Upper lobe of left lung (tissue), 6 donors: ENCODE data around the gene CCNT1. TPM values are rescaled to one million over a fixed set of nuclear protein-coding genes. Genes with fewer than 3 reads are reported as not detected.
A peak's percentile ranks its signal among the peaks of the same experiment; 100 is the strongest.

Experiments
- ATAC-seq, 2 donors: fragments of 200-7000 bp; cut with Tn5 transposase; one replicate each; pipeline ENCODE4 v1.9.1; 2022; ENCODE audit warnings: mild to moderate bottlenecking in 2 of 2, moderate library complexity in 2 of 2; ENCODE audit not compliant: low FRiP score in 2 of 2
- DNase-seq, 2 donors: peaks; one replicate each; pipeline ENCODE4 v3.0.0-alpha.2; 2019 to 2020
- H3K27ac ChIP-seq, 4 donors: fragments of 200-600 bp; sonication (generic); one replicate each; pipeline ENCODE4 v1.5.1; 2016 to 2019
- H3K27me3 ChIP-seq, 4 donors: fragments of 200-600 bp; sonication (generic); one replicate each; pipeline ENCODE4 v1.5.1; 2017 to 2019
- H3K36me3 ChIP-seq, 4 donors: fragments of 200-600 bp; sonication (generic); one replicate each; pipeline ENCODE4 v1.5.1; 2016 to 2019
- H3K4me1 ChIP-seq, 4 donors: fragments of 200-600 bp; sonication (generic); one replicate each; pipeline ENCODE4 v1.5.1; 2018 to 2019
- H3K4me3 ChIP-seq, 4 donors: fragments of 200-600 bp; sonication (generic); one replicate each; pipeline ENCODE4 v1.5.1; 2017 to 2019; ENCODE audit warnings: mild to moderate bottlenecking in 2 of 4, moderate library complexity in 1 of 4
- H3K9me3 ChIP-seq, 4 donors: fragments of 200-600 bp; sonication (generic); one replicate each; pipeline ENCODE4 v1.5.1; 2018 to 2019
- CTCF ChIP-seq, 6 experiments: fragments of 450-650 bp in 4 of 6; fragments of 200-600 bp in 2 of 6; sonication (generic) in 2 of 6; IDR thresholded peaks; one replicate each; pipeline ENCODE4 v1.5.1; 2016 to 2019; ENCODE audit warnings: antibody characterized with exemption in 6 of 6
- EP300 ChIP-seq, 4 donors: sonication (generic); formaldehyde crosslinking; IDR thresholded peaks; one replicate each; pipeline ENCODE4 v1.5.1; 2017; ENCODE audit warnings: antibody characterized with exemption in 4 of 4, control low read depth in 2 of 4
- POLR2A ChIP-seq, 4 donors: fragments of 450-650 bp; IDR thresholded peaks; one replicate each; pipeline ENCODE4 v1.5.1; 2016 to 2017; ENCODE audit warnings: antibody characterized with exemption in 4 of 4, mild to moderate bottlenecking in 2 of 4
- POLR2AphosphoS5 ChIP-seq, 2 donors: sonication (generic); formaldehyde crosslinking; IDR thresholded peaks; one replicate each; pipeline ENCODE4 v1.5.1; 2017; ENCODE audit warnings: antibody characterized with exemption in 2 of 2
- WGBS, 2 donors: methylation state at CpG; one replicate each; pipeline ENCODE4 v1.1.5; 2017 to 2018; 5-methylcytosine and 5-hydroxymethylcytosine counted together
- total RNA-seq, 6 donors: library from RNA; depleted of rRNA in 4 of 6; stranded (reverse); fragments of >200 nt in 4 of 6; gene quantifications; one replicate each; pipeline versions ENCODE4 v1.1.0 to v1.2.1, GENCODE V29; 2016 to 2021
- donor health status: DM: no; HTN: no; CAD: no; lungs with moderate emphysema.
- donor health status: DM: no; HTN: yes; CAD: no; lungs with severe emphysema.

Gene CCNT1
- total RNA-seq, 6 donors from 2014 or later: 11.9 to 39.8 (median 26.6) TPM

- Histone ChIP-seq H3K4me1 (peaks cover 39 to 58% (median 46%) of the 10 kb centered on the region in 4 donors), H3K27ac (peak overlapping the region in 1 of 4 donors; percentile 92), H3K9me3 (no peaks in the 10 kb centered on the region), H3K36me3 (peaks cover 3 to 40% (median 7%) of the 10 kb centered on the region in 4 donors), H3K4me3 (peak overlapping the region; percentile 75 to 99 (median 78)), H3K27me3 (no peaks in the 10 kb centered on the region)
- ATAC-seq (no peak), DNase-seq (peak in 1 of 2 donors; percentile 41)
- TF ChIP-seq CTCF (IDR thresholded peaks at IDR 0.05) (no peak), POLR2AphosphoS5 (IDR thresholded peaks at IDR 0.05) (no peak), POLR2A (IDR thresholded peaks at IDR 0.05) (no peak), EP300 (IDR thresholded peaks at IDR 0.05) (no peak)
- 77 to 83% methylated on average over 11 to 12 of the region's 13 CpGs for WGBS, 2 donors
Measured at GRCh38 chr12:48680861-48681260, 35.6 kb downstream of the CCNT1 start.

GRCh38 chr12:48678551-48679185 lies 37.8 kb downstream of the CCNT1 start:
- no peak for ATAC-seq
- H3K4me3 ChIP-seq: peak overlapping the region in 1 of 4 donors; percentile 1
- peak overlapping the region in 2 of 4 donors; percentile 10 to 18 for H3K27ac ChIP-seq
- peaks cover 39 to 78% (median 47%) of the 10 kb centered on the region in 4 donors for H3K4me1 ChIP-seq
- 38 to 45% methylated on average over 3 of the region's 3 CpGs for WGBS, 2 donors
- no peak for DNase-seq
- H3K36me3 ChIP-seq: peaks cover 9 to 61% (median 12%) of the 10 kb centered on the region in 4 donors
- no peaks in the 10 kb centered on the region for H3K9me3 ChIP-seq
- TF ChIP-seq CTCF (IDR thresholded peaks at IDR 0.05): no peak
- no peak for TF ChIP-seq POLR2AphosphoS5 (IDR thresholded peaks at IDR 0.05)
- no peak for TF ChIP-seq EP300 (IDR thresholded peaks at IDR 0.05)
- TF ChIP-seq POLR2A (IDR thresholded peaks at IDR 0.05): no peak
- no peaks in the 10 kb centered on the region for H3K27me3 ChIP-seq

GRCh38 chr12:48671231-48671856 lies 45.2 kb downstream of the CCNT1 start:
- Histone ChIP-seq H3K27me3 (no peaks in the 10 kb centered on the region), H3K4me1 (peaks cover 0 to 26% (median 1%) of the 10 kb centered on the region in 4 donors), H3K36me3 (peaks cover 50 to 99% (median 78%) of the 10 kb centered on the region in 4 donors), H3K9me3 (no peaks in the 10 kb centered on the region), H3K4me3 (no peak overlapping the region), H3K27ac (no peak overlapping the region)
- ATAC-seq (no peak), DNase-seq (no peak)
- no peak for TF ChIP-seq POLR2A (IDR thresholded peaks at IDR 0.05)
- no peak for TF ChIP-seq EP300 (IDR thresholded peaks at IDR 0.05)
- no peak for TF ChIP-seq POLR2AphosphoS5 (IDR thresholded peaks at IDR 0.05)
- 84 to 85% methylated on average over 8 of the region's 8 CpGs for WGBS, 2 donors

GRCh38 chr12:48668996-48669395 lies 47.5 kb downstream of the CCNT1 start:
- WGBS, 2 donors: 93 to 95% methylated on average over 14 of the region's 14 CpGs
- ATAC-seq: no peak
- Histone ChIP-seq H3K27ac (no peak overlapping the region), H3K4me1 (peaks cover 0 to 4% (median 0%) of the 10 kb centered on the region in 4 donors), H3K4me3 (no peak overlapping the region), H3K27me3 (no peaks in the 10 kb centered on the region), H3K9me3 (no peaks in the 10 kb centered on the region), H3K36me3 (peaks cover 48 to 100% (median 88%) of the 10 kb centered on the region in 4 donors)
- TF ChIP-seq POLR2A (IDR thresholded peaks at IDR 0.05): no peak
- TF ChIP-seq POLR2AphosphoS5 (IDR thresholded peaks at IDR 0.05): no peak
- TF ChIP-seq CTCF (IDR thresholded peaks at IDR 0.05): no peak
- no peak for TF ChIP-seq EP300 (IDR thresholded peaks at IDR 0.05)
- no peak for DNase-seq

- TF ChIP-seq POLR2AphosphoS5 (IDR thresholded peaks at IDR 0.05) (no peak), EP300 (IDR thresholded peaks at IDR 0.05) (no peak), POLR2A (IDR thresholded peaks at IDR 0.05) (no peak), CTCF (IDR thresholded peaks at IDR 0.05) (no peak)
- ATAC-seq (no peak), DNase-seq (no peak)
- WGBS, 2 donors: 93 to 94% methylated on average over 4 of the region's 4 CpGs
- Histone ChIP-seq H3K27ac (no peak overlapping the region), H3K36me3 (peaks cover 28 to 91% (median 64%) of the 10 kb centered on the region in 4 donors), H3K4me1 (no peaks in the 10 kb centered on the region), H3K27me3 (no peaks in the 10 kb centered on the region), H3K9me3 (no peaks in the 10 kb centered on the region), H3K4me3 (no peak overlapping the region)
Measured at GRCh38 chr12:48659863-48660262, 56.6 kb downstream of the CCNT1 start.
